SU-DHL-6 (cell line): ENCODE data around the gene INSR.

ENCODE experiments used
- EZH2phosphoT487 ChIP-seq: fragments of 200-600 bp; sonication (generic), shearing (Covaris generic); conservative IDR thresholded peaks from 2 replicates; pipeline ENCODE4 v1.6.1; 2018; ENCODE audit warnings: mild to moderate bottlenecking, antibody characterized with exemption, low read length, moderate library complexity, mixed read lengths
- TF ChIP-seq, protein P1 (sequence below): fragments of 200-600 bp; sonication (generic); IDR thresholded peaks from one replicate; pipeline ENCODE4 v1.5.1; 2017; ENCODE audit warnings: antibody characterized with exemption, mild to moderate bottlenecking, low read length, moderate library complexity; ENCODE audit not compliant: insufficient read depth, poor library complexity, severe bottlenecking

DNA sequence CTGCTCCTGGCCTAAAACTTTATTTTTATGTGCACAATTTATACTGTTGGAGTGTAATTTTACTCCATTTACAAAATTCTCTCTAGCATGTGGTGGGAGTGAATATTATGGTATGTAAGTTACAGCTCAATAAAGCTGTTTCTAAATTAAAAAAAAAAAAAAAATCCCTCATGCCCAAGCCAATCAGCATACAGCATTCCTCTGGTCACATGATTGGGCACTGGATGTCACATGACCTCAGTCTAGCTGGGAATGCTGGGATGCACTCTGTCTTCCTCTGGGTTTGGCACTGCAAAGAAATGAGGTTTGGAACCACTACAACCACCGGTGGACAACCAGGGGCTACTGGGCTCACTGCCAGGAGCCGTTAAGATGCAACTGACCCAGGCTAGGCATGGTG, 157.1 kb downstream of the INSR start:
- TF ChIP-seq, protein P1, sequence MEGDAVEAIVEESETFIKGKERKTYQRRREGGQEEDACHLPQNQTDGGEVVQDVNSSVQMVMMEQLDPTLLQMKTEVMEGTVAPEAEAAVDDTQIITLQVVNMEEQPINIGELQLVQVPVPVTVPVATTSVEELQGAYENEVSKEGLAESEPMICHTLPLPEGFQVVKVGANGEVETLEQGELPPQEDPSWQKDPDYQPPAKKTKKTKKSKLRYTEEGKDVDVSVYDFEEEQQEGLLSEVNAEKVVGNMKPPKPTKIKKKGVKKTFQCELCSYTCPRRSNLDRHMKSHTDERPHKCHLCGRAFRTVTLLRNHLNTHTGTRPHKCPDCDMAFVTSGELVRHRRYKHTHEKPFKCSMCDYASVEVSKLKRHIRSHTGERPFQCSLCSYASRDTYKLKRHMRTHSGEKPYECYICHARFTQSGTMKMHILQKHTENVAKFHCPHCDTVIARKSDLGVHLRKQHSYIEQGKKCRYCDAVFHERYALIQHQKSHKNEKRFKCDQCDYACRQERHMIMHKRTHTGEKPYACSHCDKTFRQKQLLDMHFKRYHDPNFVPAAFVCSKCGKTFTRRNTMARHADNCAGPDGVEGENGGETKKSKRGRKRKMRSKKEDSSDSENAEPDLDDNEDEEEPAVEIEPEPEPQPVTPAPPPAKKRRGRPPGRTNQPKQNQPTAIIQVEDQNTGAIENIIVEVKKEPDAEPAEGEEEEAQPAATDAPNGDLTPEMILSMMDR = no peak
- TF ChIP-seq EZH2phosphoT487 = no peak
